Activated naive CD8-positive, alpha-beta T cell treated with anti-CD3 and anti-CD28 coated beads, Interleukin-2, amount 50 U/mL, for 16 hours (primary cell): Measurements from ENCODE around the gene GPX6.
"Not testable (repeated sequence)": the region's sequence is repeated elsewhere in the genome, so short reads cannot be mapped to it uniquely, and the experiment has no call there.

Experiments
- DNase-seq: peaks from one replicate; pipeline ENCODE4 v3.0.0-alpha.2; 2020; ENCODE audit warnings: low read depth, low spot score

The GPX6 gene

DNA sequence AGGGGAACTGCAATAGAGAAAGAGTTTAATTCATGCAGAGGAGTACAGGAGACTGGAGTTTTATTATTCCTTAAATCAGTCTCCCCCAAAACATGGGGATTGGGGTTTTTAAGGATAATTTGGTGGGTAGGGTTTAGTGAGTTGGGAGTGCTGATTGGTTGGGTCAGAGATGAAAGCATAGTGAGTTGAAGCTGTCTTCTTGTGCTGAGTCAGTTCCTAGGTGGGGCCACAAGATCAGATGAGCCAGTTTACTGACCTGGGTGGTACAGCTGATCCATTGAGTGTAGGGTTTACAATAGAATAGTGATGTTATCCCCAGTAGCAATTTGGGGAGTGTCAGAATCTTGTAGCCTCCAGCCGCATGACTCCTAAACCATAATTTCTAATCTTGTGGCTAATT lies 29.1 kb downstream of the GPX6 start:
- no peak for DNase-seq

DNA sequence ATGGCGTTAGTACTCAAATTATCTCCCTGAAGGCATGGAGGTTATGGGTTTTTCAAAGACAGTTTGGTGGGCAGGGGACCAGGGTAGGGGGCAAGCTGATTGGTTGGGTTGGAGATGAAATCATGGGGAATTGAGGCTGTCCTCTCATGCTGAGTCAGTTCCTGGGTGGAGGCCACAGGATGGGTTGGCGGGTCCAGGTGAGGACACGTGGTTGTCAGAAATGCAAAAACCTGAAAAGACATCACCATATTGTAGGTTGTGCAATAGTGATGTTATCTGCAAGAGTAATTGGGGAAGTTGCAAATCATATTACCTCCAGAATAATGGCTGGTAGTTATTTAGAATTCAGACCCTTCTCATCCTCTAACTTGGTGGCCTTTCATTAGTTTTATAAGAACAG lies 30.1 kb downstream of the GPX6 start:
- DNase-seq: no peak

DNA sequence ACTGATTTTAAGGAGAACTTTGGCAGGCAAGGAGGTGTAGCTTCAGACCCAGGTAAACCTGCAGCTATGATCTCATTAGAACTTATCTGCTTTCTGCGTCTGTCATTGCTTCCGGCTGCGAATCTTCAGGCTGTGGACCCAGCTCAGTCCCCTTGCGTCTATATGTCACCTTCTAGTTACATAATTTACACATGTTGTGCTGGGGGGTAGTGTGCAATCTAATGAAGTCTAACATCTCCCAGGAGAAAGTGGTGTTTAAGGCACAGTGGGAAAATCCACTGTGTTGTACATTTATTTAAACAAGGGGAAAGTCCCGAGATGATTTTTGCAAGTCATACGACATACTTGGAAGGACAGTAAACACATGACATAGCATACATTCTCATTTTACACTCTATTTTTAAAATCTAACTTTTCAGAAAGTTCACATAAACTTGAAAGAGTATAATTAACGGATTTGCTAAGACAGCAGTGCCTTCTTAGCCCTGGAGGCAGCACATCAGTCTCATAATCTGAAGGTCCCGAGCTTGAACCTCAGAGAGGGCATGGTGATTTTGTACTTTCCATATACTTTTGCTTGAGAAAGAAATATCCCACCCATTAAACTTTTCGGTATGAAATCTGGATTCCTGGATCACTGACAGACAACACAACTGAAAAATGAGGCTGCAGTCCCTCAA lies 35.2 kb downstream of the GPX6 start:
- no peak for DNase-seq

DNA sequence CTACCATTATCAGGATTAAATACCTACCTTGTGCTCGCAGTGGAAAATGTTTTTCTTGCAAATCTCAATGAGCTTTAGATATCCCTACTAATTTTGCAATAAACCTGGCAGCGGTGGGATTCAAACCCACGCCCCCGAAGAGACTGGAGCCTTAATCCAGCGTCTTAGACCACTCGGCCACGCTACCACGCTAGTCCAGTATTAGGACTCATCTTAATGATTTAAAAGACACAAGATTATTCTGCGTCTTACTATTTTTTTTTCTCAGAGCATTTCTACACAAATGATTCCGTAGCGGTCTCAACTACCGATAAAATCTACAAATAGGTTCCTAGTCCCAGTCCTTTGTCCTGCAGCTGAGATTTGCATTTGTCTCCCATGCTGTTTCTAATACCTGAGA lies 37.1 kb downstream of the GPX6 start:
- no peak for DNase-seq

DNA sequence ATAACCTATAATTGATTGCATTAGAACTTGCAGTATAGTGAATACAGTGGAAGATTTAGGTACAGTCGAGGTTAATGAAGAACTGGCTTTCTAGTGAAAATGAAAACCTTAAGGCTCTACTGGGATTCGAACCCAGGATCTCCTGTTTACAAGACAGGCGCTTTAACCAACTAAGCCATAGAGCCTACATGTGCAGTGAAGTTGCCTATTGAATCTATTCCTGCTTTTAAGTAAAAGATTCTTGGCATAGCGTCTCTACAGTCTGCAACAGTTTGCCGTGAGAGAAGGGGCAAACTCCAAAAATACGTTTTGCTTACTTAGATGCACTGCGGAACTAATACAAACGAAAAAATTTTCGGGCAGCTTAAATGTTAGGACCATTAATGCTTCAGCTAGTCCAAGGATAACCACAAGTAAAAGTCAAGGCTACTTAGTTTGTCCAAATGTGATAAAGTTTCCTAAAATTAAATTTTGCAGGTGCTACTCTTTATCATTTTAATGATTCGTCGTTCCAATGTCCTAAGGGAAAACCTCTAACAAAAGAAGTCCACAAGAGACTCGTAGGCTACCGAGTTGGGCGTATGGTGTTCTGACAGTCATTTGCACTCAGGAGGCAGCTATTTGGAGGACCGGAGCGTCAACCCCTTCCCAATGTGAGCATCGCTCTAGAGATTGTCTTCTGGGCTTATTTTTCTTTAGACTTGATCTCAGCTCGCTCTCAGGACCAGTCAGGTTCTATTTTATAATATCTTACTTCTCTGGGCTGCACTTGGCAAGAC lies 41.0 kb downstream of the GPX6 start:
- DNase-seq: no peak

DNA sequence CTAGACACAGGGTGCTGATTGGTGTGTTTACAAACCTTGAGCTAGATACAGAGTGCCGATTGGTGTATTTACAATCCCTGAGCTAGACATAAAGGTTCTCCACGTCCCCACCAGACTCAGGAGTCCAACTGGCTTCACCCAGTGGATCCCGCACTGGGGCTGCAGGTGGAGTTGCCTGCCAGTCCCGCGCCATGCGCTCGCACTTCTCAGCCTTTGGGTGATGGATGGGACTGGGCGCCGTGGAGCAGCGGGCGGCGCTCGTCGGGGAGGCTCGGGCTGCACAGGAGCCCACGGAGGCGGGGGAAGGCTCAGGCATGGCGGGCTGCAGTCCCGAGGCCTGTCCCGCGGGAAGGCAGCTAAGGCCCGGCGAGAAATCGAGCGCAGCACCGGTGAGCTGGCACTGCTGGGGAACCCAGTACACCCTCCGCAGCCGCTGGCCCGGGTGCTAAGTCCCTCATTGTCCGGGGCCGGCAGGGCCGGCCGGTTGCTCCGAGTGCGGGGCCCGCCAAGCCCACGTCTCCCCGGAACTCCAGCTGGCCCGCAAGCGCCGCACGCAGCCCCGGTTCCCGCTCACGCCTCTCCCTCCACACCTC lies 46.3 kb downstream of the GPX6 start:
- DNase-seq: not testable (repeated sequence)

DNA sequence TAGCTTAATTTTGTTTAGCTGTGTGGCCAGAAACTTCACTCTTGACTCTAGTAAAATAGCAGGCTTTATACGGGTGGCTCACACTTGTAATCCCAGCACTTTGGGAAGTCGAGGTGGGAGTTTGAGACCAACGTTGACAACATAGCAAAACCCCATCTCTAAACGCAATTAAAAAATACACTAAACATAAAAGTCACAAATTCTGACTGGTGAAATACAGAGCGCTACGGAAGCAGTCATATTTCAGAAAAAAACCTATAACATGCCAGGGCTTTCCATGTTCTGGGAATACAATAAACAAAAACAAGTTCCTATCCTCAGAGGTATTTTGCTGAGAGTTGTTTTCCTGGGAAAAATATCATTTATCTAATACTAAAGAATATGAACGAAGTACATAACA lies 47.5 kb downstream of the GPX6 start:
- DNase-seq: no peak

DNA sequence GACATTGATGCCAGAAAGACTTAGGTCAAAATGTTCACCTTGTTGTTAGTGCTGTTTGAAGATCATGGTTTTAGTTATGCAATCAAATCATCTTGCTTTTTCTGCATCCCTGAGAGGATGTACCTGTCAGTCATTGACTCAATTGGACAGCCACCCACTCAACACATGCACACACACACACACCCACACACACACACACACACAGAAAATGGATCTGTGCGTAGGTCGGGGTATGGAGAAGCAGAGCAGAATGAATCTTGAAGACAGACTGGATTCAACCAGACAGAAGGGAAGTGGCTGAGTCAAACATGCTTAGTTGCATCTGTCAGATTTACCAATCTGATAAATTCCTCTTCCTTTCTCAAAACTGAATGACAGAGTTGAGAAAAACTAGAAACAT lies 53.2 kb downstream of the GPX6 start:
- DNase-seq: no peak

DNA sequence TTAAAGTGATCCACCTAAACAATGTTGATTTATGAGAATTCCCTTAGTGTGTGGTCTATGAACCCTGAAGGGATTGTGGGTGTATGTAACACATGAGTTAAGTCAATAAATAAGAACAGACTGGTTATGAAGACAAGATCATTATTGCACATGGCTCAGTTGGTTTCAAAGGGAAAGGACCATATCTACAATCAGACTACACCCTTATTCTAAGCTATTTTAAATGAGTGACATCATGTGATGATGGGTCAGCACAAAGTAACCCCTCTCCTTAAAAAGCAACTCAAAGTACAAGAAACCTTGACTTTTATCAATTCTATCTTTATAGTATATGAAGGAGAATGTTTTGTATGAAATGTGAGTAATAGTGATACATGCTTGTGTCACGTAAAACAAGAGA lies 57.0 kb downstream of the GPX6 start:
- DNase-seq: no peak
